B cell (primary cell): Measurements from ENCODE around the gene SIRPG. TPM values are rescaled to one million over a fixed set of nuclear protein-coding genes. Genes with fewer than 3 reads are reported as not detected.

Source experiments
- ATAC-seq: fragments of 200-7000 bp; cut with Tn5 transposase; one replicate; pipeline ENCODE4 v1.10.0; 2021; ENCODE audit warnings: low read depth, mild to moderate bottlenecking, moderate number of reproducible peaks, moderate library complexity
- CTCF ChIA-PET: fragments of 350-600 bp; sonication (Branson Sonifier 250); formaldehyde crosslinking; loops from one replicate; lab custom pipeline; 2021; ENCODE audit warnings: antibody characterized with exemption, inconsistent platforms; lab: Charles Lee
- POLR2A ChIA-PET: fragments of 350-600 bp; sonication (Branson Sonifier 250); formaldehyde crosslinking; loops from one replicate; lab custom pipeline; 2021; ENCODE audit warnings: antibody characterized with exemption; lab: Charles Lee
- DNase-seq: peaks from one replicate; pipeline ENCODE4 v3.0.0; 2013
- H2AFZ ChIP-seq: 2 replicates; pipeline ENCODE4 v1.6.1; 2012; ENCODE audit warnings: mild to moderate bottlenecking, low read depth, low read length; ENCODE audit not compliant: insufficient read depth, poor library complexity, severe bottlenecking
- H3K27ac ChIP-seq, 2 donors: 1 replicate in 1 of 2; 2 replicates in 1 of 2; pipeline ENCODE4 v1.5.1; 2012 to 2013; ENCODE audit warnings: low read length in 2 of 2, mild to moderate bottlenecking in 2 of 2, moderate library complexity in 1 of 2
- H3K27me3 ChIP-seq, 4 experiments: fragments of 200-600 bp in 1 of 4; sonication (generic) in 1 of 4; replicated peaks in 1 of 4; 1 replicate in 2 of 4; 2 replicates in 2 of 4; pipeline versions ENCODE4 v1.6.1 to v1.7.0; 2013 to 2016; ENCODE audit warnings: low read length in 3 of 4, mild to moderate bottlenecking in 2 of 4, mixed read lengths in 1 of 4, moderate library complexity in 1 of 4; ENCODE audit not compliant: insufficient read depth in 4 of 4, control insufficient read depth in 3 of 4; ENCODE audit errors: control extremely low read depth in 1 of 4
- H3K36me3 ChIP-seq, 2 experiments: replicated peaks in 1 of 2; 1 replicate in 1 of 2; 2 replicates in 1 of 2; pipeline versions ENCODE4 v1.6.1 to v1.7.1; 2013; ENCODE audit warnings: low read length in 1 of 2; ENCODE audit not compliant: insufficient read depth in 2 of 2, control insufficient read depth in 1 of 2; ENCODE audit errors: control extremely low read depth in 1 of 2, extremely low read depth in 1 of 2
- H3K4me1 ChIP-seq, 2 donors: fragments of 200-600 bp in 1 of 2; sonication (generic) in 1 of 2; 1 replicate in 1 of 2; 2 replicates in 1 of 2; pipeline versions ENCODE4 v1.5.1 to v1.6.1; 2013 to 2017; ENCODE audit warnings: low read length in 2 of 2; ENCODE audit not compliant: control insufficient read depth in 2 of 2, insufficient read depth in 2 of 2
- H3K4me2 ChIP-seq: replicated peaks from 2 replicates; pipeline ENCODE3; 2012; ENCODE audit warnings: mild to moderate bottlenecking, low read depth, low read length; ENCODE audit not compliant: poor library complexity, severe bottlenecking
- H3K4me3 ChIP-seq, 5 experiments: fragments of 200-600 bp in 1 of 5; sonication (generic) in 1 of 5; 1 replicate in 3 of 5; 2 replicates in 2 of 5; pipeline versions ENCODE4 v1.5.1 to v1.7.0; 2011 to 2016; ENCODE audit warnings: low read length in 4 of 5, mild to moderate bottlenecking in 4 of 5, low read depth in 2 of 5, control low read depth in 1 of 5, moderate library complexity in 1 of 5; ENCODE audit not compliant: insufficient read depth in 1 of 5; ENCODE audit errors: control extremely low read depth in 1 of 5, extremely low read depth in 1 of 5
- H3K79me2 ChIP-seq: fragments of 200-600 bp; sonication (generic); one replicate; pipeline ENCODE4 v1.6.0; 2016; ENCODE audit warnings: low read length; ENCODE audit not compliant: control insufficient read depth, insufficient read depth
- H3K9ac ChIP-seq: fragments of 200-600 bp; sonication (generic); 2 replicates; pipeline ENCODE4 v1.6.1; 2017; ENCODE audit warnings: mild to moderate bottlenecking, low read length, moderate library complexity
- H3K9me3 ChIP-seq, 3 donors: one replicate each; pipeline versions ENCODE4 v1.6.1 to v1.7.1; 2013; ENCODE audit warnings: low read length in 2 of 3; ENCODE audit not compliant: control insufficient read depth in 2 of 3, insufficient read depth in 1 of 3; ENCODE audit errors: control extremely low read depth in 1 of 3
- H4K20me1 ChIP-seq: 2 replicates; pipeline ENCODE4 v1.6.0; 2012; ENCODE audit warnings: mild to moderate bottlenecking, low read length; ENCODE audit not compliant: insufficient read depth, control insufficient read depth, poor library complexity, severe bottlenecking
- H3K27ac Mint-ChIP-seq: one replicate; pipeline ENCODE4 v1.8.0; 2021; ENCODE audit warnings: mixed read lengths
- H3K27me3 Mint-ChIP-seq: one replicate; pipeline ENCODE4 v1.8.0; 2021; ENCODE audit warnings: mixed read lengths
- H3K4me1 Mint-ChIP-seq: one replicate; pipeline ENCODE4 v1.8.0; 2021; ENCODE audit warnings: mixed read lengths
- H3K4me3 Mint-ChIP-seq: one replicate; pipeline ENCODE4 v1.8.0; 2021; ENCODE audit warnings: mixed read lengths
- H3K9me3 Mint-ChIP-seq: one replicate; pipeline ENCODE4 v1.8.0; 2022; ENCODE audit warnings: mixed read lengths; ENCODE audit not compliant: insufficient read depth
- CTCF ChIP-seq: fragments of 200-600 bp; IDR thresholded peaks from one replicate; pipeline ENCODE4 v1.8.0; 2022; ENCODE audit warnings: antibody characterized with exemption, mild to moderate bottlenecking
- EZH2 ChIP-seq: IDR thresholded peaks from 2 replicates; pipeline ENCODE4 v1.6.1; 2012; ENCODE audit warnings: borderline replicate concordance, low read depth, mild to moderate bottlenecking, moderate library complexity, low read length; ENCODE audit not compliant: insufficient read depth, poor library complexity, severe bottlenecking
- WGBS: methylation state at CpG from one replicate; pipeline ENCODE4 v1.1.5; 2013; ENCODE audit warnings: missing lambda C conversion rate; ENCODE audit not compliant: insufficient coverage; 5-methylcytosine and 5-hydroxymethylcytosine counted together
- intact Hi-C: fragments of 100-400 bp; cut with micrococcal nuclease; formaldehyde crosslinking; loops from one replicate; pipeline ENCODE4 v1.10.0; 2022
- polyA plus RNA-seq: library from polyadenylated mRNA; depleted of rRNA; stranded (reverse); fragments of >200 nt; gene quantifications from 2 replicates; pipeline ENCODE4 v1.2.3, GENCODE V29; 2012
- total RNA-seq, 2 donors: library from RNA; stranded (reverse); fragments of 120-200 nt in 1 of 2; gene quantifications; 1 replicate in 1 of 2; 2 replicates in 1 of 2; pipeline versions ENCODE4 v1.2.3 to v1.2.4, GENCODE V29; 2013 to 2022

SIRPG gene
- total and polyA plus RNA-seq, 2 donors (not counting 1 experiment from before 2014, with no cell fraction given) = 0.09 TPM; not detected in 1

DNA sequence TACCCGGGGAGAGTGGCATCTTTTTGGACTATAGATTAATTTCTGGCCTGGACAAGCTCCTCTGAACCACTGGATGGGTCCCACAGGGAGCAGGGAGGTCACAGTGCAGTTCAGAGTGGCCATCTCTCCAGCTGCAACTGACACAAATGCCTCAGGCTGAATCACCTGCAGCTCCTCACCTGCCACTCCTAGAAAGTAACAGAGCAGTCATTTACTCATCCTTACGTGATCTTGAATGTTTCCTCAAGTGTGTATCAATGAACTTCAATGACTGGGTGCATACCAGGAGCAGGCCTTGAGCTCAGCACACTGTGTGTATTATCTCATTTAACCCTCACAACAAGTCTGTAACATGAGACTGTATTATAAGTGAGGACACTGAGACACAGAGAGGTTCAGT lies 40.0 kb upstream of the SIRPG start:
- TF ChIP-seq CTCF = no peak
- TF ChIP-seq EZH2 = no peak
- Histone ChIP-seq H3K4me1 (peaks cover 0 to 3% of the 10 kb centered on the region in 2 donors), H3K36me3 (no peaks in the 10 kb centered on the region), H3K27me3 (peaks cover 0 to 9% (median 4%) of the 10 kb centered on the region in 4 experiments), H3K9ac (no peak overlapping the region), H4K20me1 (no peaks in the 10 kb centered on the region), H2AFZ (no peak overlapping the region), H3K4me2 (no peak overlapping the region), H3K27ac (no peak overlapping the region), H3K79me2 (no peaks in the 10 kb centered on the region), H3K4me3 (no peak overlapping the region), H3K9me3 (no peaks in the 10 kb centered on the region)
- peaks cover 44% of the 10 kb centered on the region for H3K27me3 Mint-ChIP-seq
- ChIA-PET CTCF (no interaction called here), POLR2A (no interaction called here)
- no peaks in the 10 kb centered on the region for H3K9me3 Mint-ChIP-seq
- no peak for ATAC-seq
- 94% methylated on average over 2 of the region's 2 CpGs for WGBS
- H3K4me1 Mint-ChIP-seq = peaks cover 5% of the 10 kb centered on the region
- no peak for DNase-seq
- no peak overlapping the region for H3K4me3 Mint-ChIP-seq
- intact Hi-C loops = no loop called here
- H3K27ac Mint-ChIP-seq = no peak overlapping the region

DNA sequence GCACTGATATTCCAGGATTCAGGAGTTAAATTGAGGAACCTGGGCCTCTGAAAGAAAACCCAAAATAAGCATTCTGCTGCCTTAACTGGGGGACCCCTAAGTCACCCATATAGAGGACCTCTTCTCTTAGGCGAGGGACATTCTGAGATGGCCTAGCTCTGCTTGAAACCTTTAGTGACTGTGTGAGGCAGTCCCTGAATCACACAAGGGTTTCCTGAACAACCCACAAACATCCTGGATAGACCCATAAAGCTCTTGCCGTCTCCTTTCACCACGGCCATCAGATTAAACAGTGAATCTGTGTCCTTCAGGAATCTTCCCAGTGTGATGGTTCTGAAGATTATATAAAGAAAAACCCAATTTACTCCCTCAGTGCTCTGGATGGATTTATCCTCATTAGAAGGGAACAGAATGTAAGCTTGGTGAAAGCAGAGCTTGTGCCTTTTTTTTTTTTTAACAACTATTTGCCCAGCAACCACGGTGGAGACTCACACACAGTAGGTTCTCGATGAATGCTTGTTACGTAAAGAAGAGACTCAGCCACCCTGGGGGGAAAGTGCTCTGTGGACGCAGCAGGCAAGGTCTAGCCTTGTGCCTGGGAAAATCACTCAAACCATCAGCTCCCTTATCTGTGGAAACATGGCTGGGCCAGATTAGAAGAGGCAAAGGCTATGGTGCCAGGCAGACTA lies 39.1 kb upstream of the SIRPG start:
- no peak overlapping the region for H3K4me3 ChIP-seq
- H3K4me2 ChIP-seq = no peak overlapping the region
- no peaks in the 10 kb centered on the region for H3K36me3 ChIP-seq
- H2AFZ ChIP-seq = no peak overlapping the region
- Mint-ChIP-seq H3K27me3 (peaks cover 53% of the 10 kb centered on the region), H3K9me3 (no peaks in the 10 kb centered on the region), H3K4me1 (no peaks in the 10 kb centered on the region), H3K27ac (no peak overlapping the region), H3K4me3 (no peak overlapping the region)
- 50% methylated on average over 1 of the region's 7 CpGs for WGBS
- ChIA-PET CTCF (no interaction called here), POLR2A (no interaction called here)
- H3K4me1 ChIP-seq = no peaks in the 10 kb centered on the region
- ATAC-seq (no peak), DNase-seq (no peak)
- no peaks in the 10 kb centered on the region for H3K79me2 ChIP-seq
- no peak for TF ChIP-seq CTCF
- no peak for TF ChIP-seq EZH2
- peaks cover 0 to 9% (median 4%) of the 10 kb centered on the region in 4 experiments for H3K27me3 ChIP-seq
- no peaks in the 10 kb centered on the region for H3K9me3 ChIP-seq
- no peak overlapping the region for H3K9ac ChIP-seq
- no peaks in the 10 kb centered on the region for H4K20me1 ChIP-seq
- H3K27ac ChIP-seq = no peak overlapping the region
- intact Hi-C loops = no loop called here
